ENCODE results near the gene SPARC.

SPARC gene

GRCh38 chr5:151688436-151688835 lies 1.7 kb upstream of the SPARC start (continued):
- TF ChIP-seq POU6F1 (CRISPR knock-in tag; IDR thresholded peaks at IDR 0.05; ENCODE audit: borderline replicate concordance, low read depth) (no peak), PATZ1 (CRISPR knock-in tag; IDR thresholded peaks at IDR 0.05; ENCODE audit: borderline replicate concordance) (no peak), ZFP3 (CRISPR knock-in tag; IDR thresholded peaks at IDR 0.05) (no peak)

- TF ChIP-seq CSRNP3 (CRISPR knock-in tag; IDR thresholded peaks at IDR 0.05) (no peak), ZNF565 (CRISPR knock-in tag; conservative IDR thresholded peaks at IDR 0.05; ENCODE audit: low read depth) (no peak), CSDC2 (CRISPR knock-in tag; IDR thresholded peaks at IDR 0.05) (no peak), SNAI2 (CRISPR knock-in tag; IDR thresholded peaks at IDR 0.05) (no peak), TCF4 (CRISPR knock-in tag; IDR thresholded peaks at IDR 0.05; ENCODE audit: borderline replicate concordance) (no peak), ZNF70 (CRISPR knock-in tag; IDR thresholded peaks at IDR 0.05) (no peak), ARNTL (CRISPR knock-in tag; IDR thresholded peaks at IDR 0.05; ENCODE audit: borderline replicate concordance, low read depth) (no peak), ZFP30 (CRISPR knock-in tag; IDR thresholded peaks at IDR 0.05) (no peak)
- ATAC-seq: peak; percentile 10
Measured at GRCh38 chr5:151685749-151686673, 704 bp downstream of the SPARC start.

GRCh38 chr5:151684690-151685361 lies 1.9 kb downstream of the SPARC start:
- ATAC-seq: peak; percentile 72
- TF ChIP-seq ZNF70 (CRISPR knock-in tag; IDR thresholded peaks at IDR 0.05) (no peak), ESRRG (CRISPR knock-in tag; IDR thresholded peaks at IDR 0.05) (no peak), SNAI2 (CRISPR knock-in tag; IDR thresholded peaks at IDR 0.05) (no peak)

GRCh38 chr5:151683986-151684588 lies 2.6 kb downstream of the SPARC start:
- TF ChIP-seq ZFP3 (CRISPR knock-in tag; IDR thresholded peaks at IDR 0.05) (no peak), ZNF565 (CRISPR knock-in tag; conservative IDR thresholded peaks at IDR 0.05; ENCODE audit: low read depth) (no peak), ZC3H10 (CRISPR knock-in tag; IDR thresholded peaks at IDR 0.05) (no peak), RARB (CRISPR knock-in tag; IDR thresholded peaks at IDR 0.05) (no peak), GLIS3 (CRISPR knock-in tag; IDR thresholded peaks at IDR 0.05) (no peak), TSHZ2 (CRISPR knock-in tag; IDR thresholded peaks at IDR 0.05) (no peak), PPARA (CRISPR knock-in tag; IDR thresholded peaks at IDR 0.05; ENCODE audit: borderline replicate concordance) (no peak), PATZ1 (CRISPR knock-in tag; IDR thresholded peaks at IDR 0.05; ENCODE audit: borderline replicate concordance) (no peak), CSDC2 (CRISPR knock-in tag; IDR thresholded peaks at IDR 0.05) (no peak), ZFP30 (CRISPR knock-in tag; IDR thresholded peaks at IDR 0.05) (no peak), SNAI2 (CRISPR knock-in tag; IDR thresholded peaks at IDR 0.05) (no peak), CSRNP3 (CRISPR knock-in tag; IDR thresholded peaks at IDR 0.05) (no peak), BACH2 (CRISPR knock-in tag; IDR thresholded peaks at IDR 0.05; ENCODE audit: borderline replicate concordance) (no peak), TCF4 (CRISPR knock-in tag; IDR thresholded peaks at IDR 0.05; ENCODE audit: borderline replicate concordance) (no peak)
- no peak for ATAC-seq
